ENCODE data around the gene SDHA. TPM values are rescaled to one million over a fixed set of nuclear protein-coding genes. Genes with fewer than 3 reads are reported as not detected.

The SDHA gene
- total and polyA plus RNA-seq, 11 donors: 276 to 861 (median 727) TPM

- peak overlapping the region in 7 of 12 donors; percentile 0 to 39 (median 19) for H3K4me3 ChIP-seq
- no peaks in the 10 kb centered on the region for H3K9me3 ChIP-seq
- ATAC-seq (no peak), DNase-seq (peak in 2 of 5 donors; percentile 23 to 32)
- WGBS, 4 donors: 58 to 74% (median 63%) methylated on average over 13 to 21 of the region's 21 CpGs
- TF ChIP-seq POLR2A (IDR thresholded peaks at IDR 0.05) (no peak), CTCF (IDR thresholded peaks at IDR 0.05) (no peak)
- peaks cover 0 to 12% (median 0%) of the 10 kb centered on the region in 9 donors for H3K27me3 ChIP-seq
- no peaks in the 10 kb centered on the region for H3K36me3 ChIP-seq
- peak overlapping the region in 3 of 12 donors; percentile 21 to 97 (median 96) for H3K27ac ChIP-seq
- intact Hi-C loops (cut with DNase I): loop anchor here in 1 of 10 donors (2.0 kb wide), 1 partner anchor 31 kb away; the partner anchor contains the start of genes CCDC127 and SDHA
- H3K4me1 ChIP-seq: peaks cover 0 to 45% (median 18%) of the 10 kb centered on the region in 12 donors
Measured at GRCh38 chr5:187617-188451, 30.3 kb upstream of the SDHA start.

- Histone ChIP-seq H3K27ac (peak overlapping the region in 9 of 12 donors; percentile 85 to 97 (median 95)), H3K36me3 (no peaks in the 10 kb centered on the region), H3K4me3 (peak overlapping the region in 7 of 12 donors; percentile 0 to 39 (median 19)), H3K9me3 (no peaks in the 10 kb centered on the region), H3K4me1 (peaks cover 0 to 43% (median 18%) of the 10 kb centered on the region in 12 donors), H3K27me3 (peaks cover 0 to 12% (median 0%) of the 10 kb centered on the region in 9 donors)
- ATAC-seq: peak; percentile 45 to 66 (median 60)
- WGBS, 4 donors: 30 to 39% (median 31%) methylated on average over 23 to 37 of the region's 37 CpGs
- peak; percentile 83 to 91 (median 90) for DNase-seq
- TF ChIP-seq CTCF (IDR thresholded peaks at IDR 0.05): peak; percentile 88 to 98 (median 94)
- TF ChIP-seq POLR2A (IDR thresholded peaks at IDR 0.05): no peak
- intact Hi-C loops (cut with DNase I): loop anchor here in 2 of 10 donors (1.0 to 2.0 kb wide), 2 partner anchors 30 to 33 kb away; partner anchors contain the start of genes CCDC127 (in 1 of the 2) and SDHA (in 1 of the 2)
Measured at GRCh38 chr5:188488-189481, 29.3 kb upstream of the SDHA start.

GRCh38 chr5:189486-189885 lies 28.6 kb upstream of the SDHA start:
- TF ChIP-seq POLR2A (IDR thresholded peaks at IDR 0.05): no peak
- no peak for TF ChIP-seq CTCF (IDR thresholded peaks at IDR 0.05)
- 71 to 84% (median 81%) methylated on average over 9 to 10 of the region's 10 CpGs for WGBS, 4 donors
- peaks cover 0 to 45% (median 18%) of the 10 kb centered on the region in 12 donors for H3K4me1 ChIP-seq
- no peak overlapping the region for H3K4me3 ChIP-seq
- no peak for DNase-seq
- no peaks in the 10 kb centered on the region for H3K9me3 ChIP-seq
- no peaks in the 10 kb centered on the region for H3K36me3 ChIP-seq
- intact Hi-C loops (cut with DNase I): loop anchor here in 2 of 10 donors (1.0 to 2.0 kb wide), 2 partner anchors 29 to 32 kb away; partner anchors contain the start of genes CCDC127 (in 1 of the 2) and SDHA (in 1 of the 2)
- H3K27me3 ChIP-seq: peaks cover 0 to 12% (median 0%) of the 10 kb centered on the region in 9 donors
- ATAC-seq: no peak
- peak overlapping the region; percentile 40 to 97 (median 92) for H3K27ac ChIP-seq

All from heart left ventricle (tissue), 16 donors.